Measurements from ENCODE around the gene NCF4. TPM values are rescaled to one million over a fixed set of nuclear protein-coding genes. Genes with fewer than 3 reads are reported as not detected.

Gene NCF4
- total RNA-seq, 4 donors from 2014 or later: 1.8 to 21.2 (median 6.3) TPM

GRCh38 chr22:36885474-36885873 lies 24.7 kb downstream of the NCF4 start:
- Histone ChIP-seq H3K4me1 (no peaks in the 10 kb centered on the region), H3K27ac (no peak overlapping the region), H3K36me3 (no peaks in the 10 kb centered on the region), H3K4me3 (no peak overlapping the region), H3K9me3 (no peaks in the 10 kb centered on the region), H3K27me3 (no peaks in the 10 kb centered on the region)
- intact Hi-C loops (cut with DNase I; ENCODE audit: low total_unique reads): no loop called here
- TF ChIP-seq POLR2A (IDR thresholded peaks at IDR 0.05) (no peak), CTCF (IDR thresholded peaks at IDR 0.05) (no peak)
- DNase-seq: no peak

GRCh38 chr22:36886016-36886415 lies 25.2 kb downstream of the NCF4 start:
- no peak for TF ChIP-seq POLR2A (IDR thresholded peaks at IDR 0.05)
- no peak for TF ChIP-seq CTCF (IDR thresholded peaks at IDR 0.05)
- no peak for DNase-seq
- intact Hi-C loops (cut with DNase I; ENCODE audit: low total_unique reads): no loop called here
- H3K4me1 ChIP-seq: no peaks in the 10 kb centered on the region
- H3K27me3 ChIP-seq: no peaks in the 10 kb centered on the region
- no peak overlapping the region for H3K4me3 ChIP-seq
- no peak overlapping the region for H3K27ac ChIP-seq
- H3K36me3 ChIP-seq: no peaks in the 10 kb centered on the region
- H3K9me3 ChIP-seq: no peaks in the 10 kb centered on the region

- Histone ChIP-seq H3K4me3 (no peak overlapping the region), H3K36me3 (no peaks in the 10 kb centered on the region), H3K9me3 (no peaks in the 10 kb centered on the region), H3K27me3 (no peaks in the 10 kb centered on the region), H3K4me1 (no peaks in the 10 kb centered on the region), H3K27ac (no peak overlapping the region)
- intact Hi-C loops (cut with DNase I; ENCODE audit: low total_unique reads): no loop called here
- DNase-seq: no peak
- TF ChIP-seq CTCF (IDR thresholded peaks at IDR 0.05): no peak
Observed at GRCh38 chr22:36887162-36887561, 26.4 kb downstream of the NCF4 start.

GRCh38 chr22:36891646-36892045 lies 30.8 kb downstream of the NCF4 start:
- Histone ChIP-seq H3K27me3 (no peaks in the 10 kb centered on the region), H3K4me3 (no peak overlapping the region), H3K9me3 (no peaks in the 10 kb centered on the region), H3K36me3 (no peaks in the 10 kb centered on the region), H3K4me1 (no peaks in the 10 kb centered on the region), H3K27ac (no peak overlapping the region)
- DNase-seq: no peak
- TF ChIP-seq POLR2A (IDR thresholded peaks at IDR 0.05): no peak
- no peak for TF ChIP-seq CTCF (IDR thresholded peaks at IDR 0.05)
- intact Hi-C loops (cut with DNase I; ENCODE audit: low total_unique reads): no loop called here

- no peaks in the 10 kb centered on the region for H3K9me3 ChIP-seq
- TF ChIP-seq POLR2A (IDR thresholded peaks at IDR 0.05) (no peak), CTCF (IDR thresholded peaks at IDR 0.05) (no peak)
- H3K4me3 ChIP-seq: no peak overlapping the region
- no peaks in the 10 kb centered on the region for H3K4me1 ChIP-seq
- intact Hi-C loops (cut with DNase I; ENCODE audit: low total_unique reads): no loop called here
- H3K27me3 ChIP-seq: no peaks in the 10 kb centered on the region
- H3K36me3 ChIP-seq: no peaks in the 10 kb centered on the region
- no peak for DNase-seq
- no peak overlapping the region for H3K27ac ChIP-seq
Observed at GRCh38 chr22:36892292-36892691, 31.5 kb downstream of the NCF4 start.

Measured in uterus (tissue), 4 donors.